ENCODE results near the gene KCNG2. TPM values are rescaled to one million over a fixed set of nuclear protein-coding genes. Genes with fewer than 3 reads are reported as not detected.

KCNG2 gene
- total and polyA plus RNA-seq, 10 of the 15 experiments (the other 5 are each of a cell fraction or from before 2014, with no cell fraction given), result 0.20 to 0.23 TPM; not detected in 8

- no TSS peak for BruUV-seq (replicated peaks)
- H4K20me1 ChIP-seq (ENCODE audit: control insufficient read depth, insufficient read depth), result no peaks in the 10 kb centered on the region
- FAIRE-seq (no peak), DNase-seq (ENCODE audit: low read depth, low spot score) (no peak), ATAC-seq (no peak)
- H3K27ac ChIP-seq (ENCODE audit: control insufficient read depth, insufficient read depth), result no peak overlapping the region
- H3K4me2 ChIP-seq (ENCODE audit: control insufficient read depth, insufficient read depth), result no peak overlapping the region
- in situ Hi-C loops (cut with MboI) (no loop called here), intact Hi-C loops (cut with micrococcal nuclease; ENCODE audit: unreplicated experiment) (no loop called here)
- 96% methylated on average over 23 of the region's 25 CpGs for WGBS (ENCODE audit: insufficient coverage, insufficient replicate concordance, low lambda C conversion rate, missing lambda C conversion rate)
- no peaks in the 10 kb centered on the region for H3K4me1 ChIP-seq (ENCODE audit: control insufficient read depth, insufficient read depth, low read length)
- no peak overlapping the region for H3K4me3 ChIP-seq
- ChIA-PET POLR2A (no interaction called here), SMC1A (ENCODE audit: uncharacterized antibody, unreplicated experiment) (no interaction called here), RAD21 (ENCODE audit: unreplicated experiment) (no interaction called here), CTCF (no interaction called here)
- H3K9ac ChIP-seq (ENCODE audit: control insufficient read depth, insufficient read depth, low read length), result no peak overlapping the region
- TF ChIP-seq SUZ12 (IDR thresholded peaks at IDR 0.05; ENCODE audit: unreplicated experiment), result no peak
- peaks cover 5% of the 10 kb centered on the region; the same call in 1 of the 3 replicates for H3K9me3 ChIP-seq (replicated peaks; ENCODE audit: control insufficient read depth, insufficient read depth, low read length)
- H2AFZ ChIP-seq (ENCODE audit: control insufficient read depth, low read depth, low read length), result no peak overlapping the region
- H3K36me3 ChIP-seq (ENCODE audit: control insufficient read depth in 2 of 2, insufficient read depth in 2 of 2, low read length in 1 of 2), result peaks cover 0 to 23% of the 10 kb centered on the region in 2 experiments; a peak in 3 of 4 replicates
- H3K79me2 ChIP-seq (ENCODE audit: control insufficient read depth, insufficient read depth, low read length), result no peaks in the 10 kb centered on the region
- H3K27me3 ChIP-seq (replicated peaks in 1 of 2; ENCODE audit: control insufficient read depth in 2 of 2, insufficient read depth in 2 of 2, low read length in 1 of 2), result no peaks in the 10 kb centered on the region
Measured at GRCh38 chr18:79917853-79918614, 120.3 kb downstream of the KCNG2 start.

- Histone ChIP-seq H3K4me2 (ENCODE audit: control insufficient read depth, insufficient read depth) (no peak overlapping the region), H3K27ac (ENCODE audit: control insufficient read depth, insufficient read depth) (no peak overlapping the region), H4K20me1 (ENCODE audit: control insufficient read depth, insufficient read depth) (no peaks in the 10 kb centered on the region), H3K36me3 (ENCODE audit: control insufficient read depth in 2 of 2, insufficient read depth in 2 of 2, low read length in 1 of 2) (peaks cover 0 to 23% of the 10 kb centered on the region in 2 experiments; a peak in 3 of 4 replicates), H3K27me3 (replicated peaks in 1 of 2; ENCODE audit: control insufficient read depth in 2 of 2, insufficient read depth in 2 of 2, low read length in 1 of 2) (no peaks in the 10 kb centered on the region), H3K79me2 (ENCODE audit: control insufficient read depth, insufficient read depth, low read length) (no peaks in the 10 kb centered on the region), H2AFZ (ENCODE audit: control insufficient read depth, low read depth, low read length) (no peak overlapping the region), H3K4me3 (no peak overlapping the region), H3K4me1 (ENCODE audit: control insufficient read depth, insufficient read depth, low read length) (no peaks in the 10 kb centered on the region), H3K9me3 (replicated peaks; ENCODE audit: control insufficient read depth, insufficient read depth, low read length) (peaks cover 5% of the 10 kb centered on the region; the same call in 1 of the 3 replicates), H3K9ac (ENCODE audit: control insufficient read depth, insufficient read depth, low read length) (no peak overlapping the region)
- SMC1A ChIA-PET (ENCODE audit: uncharacterized antibody, unreplicated experiment), result no interaction called here
- CTCF ChIA-PET, result no interaction called here
- intact Hi-C loops (cut with micrococcal nuclease; ENCODE audit: unreplicated experiment) (no loop called here), in situ Hi-C loops (cut with MboI) (no loop called here)
- 97% methylated on average over 20 of the region's 20 CpGs for WGBS (ENCODE audit: insufficient coverage, insufficient replicate concordance, low lambda C conversion rate, missing lambda C conversion rate)
- RAD21 ChIA-PET (ENCODE audit: unreplicated experiment), result no interaction called here
- ATAC-seq (no peak), DNase-seq (ENCODE audit: low read depth, low spot score) (no peak), FAIRE-seq (no peak)
- POLR2A ChIA-PET, result no interaction called here
- no TSS peak for BruUV-seq (replicated peaks)
- no peak for TF ChIP-seq NR2C2 (IDR thresholded peaks at IDR 0.05; ENCODE audit: borderline replicate concordance, control insufficient read depth, insufficient read length, low read depth)
- no peak for TF ChIP-seq E2F4 (IDR thresholded peaks at IDR 0.05; ENCODE audit: low read depth, low read length)
- TF ChIP-seq NFIC (IDR thresholded peaks at IDR 0.05; ENCODE audit: low read depth, low read length), result no peak
- TF ChIP-seq RAD21 (IDR thresholded peaks at IDR 0.05; ENCODE audit: insufficient read depth, low read depth, low read length), result no peak
- no peak for TF ChIP-seq KLF5 (IDR thresholded peaks at IDR 0.05; ENCODE audit: partially characterized antibody)
- TF ChIP-seq RELA (IDR thresholded peaks at IDR 0.05; ENCODE audit: borderline replicate concordance, partially characterized antibody), result no peak
- no peak for TF ChIP-seq BMI1 (IDR thresholded peaks at IDR 0.05; ENCODE audit: borderline replicate concordance)
- TF ChIP-seq, protein P1, sequence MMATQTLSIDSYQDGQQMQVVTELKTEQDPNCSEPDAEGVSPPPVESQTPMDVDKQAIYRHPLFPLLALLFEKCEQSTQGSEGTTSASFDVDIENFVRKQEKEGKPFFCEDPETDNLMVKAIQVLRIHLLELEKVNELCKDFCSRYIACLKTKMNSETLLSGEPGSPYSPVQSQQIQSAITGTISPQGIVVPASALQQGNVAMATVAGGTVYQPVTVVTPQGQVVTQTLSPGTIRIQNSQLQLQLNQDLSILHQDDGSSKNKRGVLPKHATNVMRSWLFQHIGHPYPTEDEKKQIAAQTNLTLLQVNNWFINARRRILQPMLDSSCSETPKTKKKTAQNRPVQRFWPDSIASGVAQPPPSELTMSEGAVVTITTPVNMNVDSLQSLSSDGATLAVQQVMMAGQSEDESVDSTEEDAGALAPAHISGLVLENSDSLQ (IDR thresholded peaks at IDR 0.05), result no peak
- TF ChIP-seq, protein P2, sequence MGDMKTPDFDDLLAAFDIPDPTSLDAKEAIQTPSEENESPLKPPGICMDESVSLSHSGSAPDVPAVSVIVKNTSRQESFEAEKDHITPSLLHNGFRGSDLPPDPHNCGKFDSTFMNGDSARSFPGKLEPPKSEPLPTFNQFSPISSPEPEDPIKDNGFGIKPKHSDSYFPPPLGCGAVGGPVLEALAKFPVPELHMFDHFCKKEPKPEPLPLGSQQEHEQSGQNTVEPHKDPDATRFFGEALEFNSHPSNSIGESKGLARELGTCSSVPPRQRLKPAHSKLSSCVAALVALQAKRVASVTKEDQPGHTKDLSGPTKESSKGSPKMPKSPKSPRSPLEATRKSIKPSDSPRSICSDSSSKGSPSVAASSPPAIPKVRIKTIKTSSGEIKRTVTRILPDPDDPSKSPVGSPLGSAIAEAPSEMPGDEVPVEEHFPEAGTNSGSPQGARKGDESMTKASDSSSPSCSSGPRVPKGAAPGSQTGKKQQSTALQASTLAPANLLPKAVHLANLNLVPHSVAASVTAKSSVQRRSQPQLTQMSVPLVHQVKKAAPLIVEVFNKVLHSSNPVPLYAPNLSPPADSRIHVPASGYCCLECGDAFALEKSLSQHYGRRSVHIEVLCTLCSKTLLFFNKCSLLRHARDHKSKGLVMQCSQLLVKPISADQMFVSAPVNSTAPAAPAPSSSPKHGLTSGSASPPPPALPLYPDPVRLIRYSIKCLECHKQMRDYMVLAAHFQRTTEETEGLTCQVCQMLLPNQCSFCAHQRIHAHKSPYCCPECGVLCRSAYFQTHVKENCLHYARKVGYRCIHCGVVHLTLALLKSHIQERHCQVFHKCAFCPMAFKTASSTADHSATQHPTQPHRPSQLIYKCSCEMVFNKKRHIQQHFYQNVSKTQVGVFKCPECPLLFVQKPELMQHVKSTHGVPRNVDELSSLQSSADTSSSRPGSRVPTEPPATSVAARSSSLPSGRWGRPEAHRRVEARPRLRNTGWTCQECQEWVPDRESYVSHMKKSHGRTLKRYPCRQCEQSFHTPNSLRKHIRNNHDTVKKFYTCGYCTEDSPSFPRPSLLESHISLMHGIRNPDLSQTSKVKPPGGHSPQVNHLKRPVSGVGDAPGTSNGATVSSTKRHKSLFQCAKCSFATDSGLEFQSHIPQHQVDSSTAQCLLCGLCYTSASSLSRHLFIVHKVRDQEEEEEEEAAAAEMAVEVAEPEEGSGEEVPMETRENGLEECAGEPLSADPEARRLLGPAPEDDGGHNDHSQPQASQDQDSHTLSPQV (IDR thresholded peaks at IDR 0.05), result no peak
Measured at GRCh38 chr18:79918615-79919011, 120.9 kb downstream of the KCNG2 start.

All from GM12878 (cell line).